HG03025 (cell line): Measurements from ENCODE around the gene MORN3.

Source experiments
- ATAC-seq: cut with Tn5 transposase; IDR thresholded peaks from one replicate; pipeline ENCODE4 v1.9.1; 2021; ENCODE audit warnings: mild to moderate bottlenecking, moderate library complexity; ENCODE audit not compliant: unreplicated experiment, low FRiP score

The MORN3 gene

GRCh38 chr12:121610239-121611149 lies 59.0 kb downstream of the MORN3 start:
- no peak for ATAC-seq

GRCh38 chr12:121608301-121608700 lies 61.2 kb downstream of the MORN3 start:
- ATAC-seq = no peak

- no peak for ATAC-seq
These were observed 65.9 kb downstream of the MORN3 start for GRCh38 chr12:121603581-121603980.

- ATAC-seq = no peak
These were observed 66.7 kb downstream of the MORN3 start for GRCh38 chr12:121602766-121603165.

GRCh38 chr12:121600702-121601336 lies 68.6 kb downstream of the MORN3 start:
- ATAC-seq = no peak
